Loucy (cell line): ENCODE measurements around the gene PYCARD.
"Not testable (repeated sequence)": the region's sequence is repeated elsewhere in the genome, so short reads cannot be mapped to it uniquely, and the experiment has no call there.

Source experiments
- H2AFZ ChIP-seq: fragments of 200-600 bp; sonication (generic); 2 replicates; pipeline ENCODE4 v1.6.0; 2016; ENCODE audit warnings: antibody characterized with exemption, mild to moderate bottlenecking, low read length, moderate library complexity
- H3F3A ChIP-seq: fragments of 200-600 bp; 2 replicates; pipeline ENCODE4 v1.6.0; 2016; ENCODE audit warnings: antibody characterized with exemption, low read depth, mild to moderate bottlenecking
- H3K27me3 ChIP-seq: fragments of 200-600 bp; sonication (generic); 2 replicates; pipeline ENCODE4 v1.6.1; 2014; ENCODE audit warnings: low read length, mild to moderate bottlenecking; ENCODE audit not compliant: insufficient read depth, poor library complexity, severe bottlenecking
- H3K36me3 ChIP-seq: fragments of 200-600 bp; sonication (generic); 2 replicates; pipeline ENCODE4 v1.6.1; 2016; ENCODE audit warnings: low read length; ENCODE audit not compliant: insufficient read depth
- H3K4me1 ChIP-seq: fragments of 200-600 bp; sonication (generic); 2 replicates; pipeline ENCODE4 v1.5.1; 2014; ENCODE audit warnings: low read length, mild to moderate bottlenecking; ENCODE audit not compliant: insufficient read depth, poor library complexity, severe bottlenecking
- H3K4me2 ChIP-seq: fragments of 200-600 bp; sonication (generic); 2 replicates; pipeline ENCODE4 v1.6.0; 2014; ENCODE audit warnings: antibody characterized with exemption, low read length, low read depth, mild to moderate bottlenecking; ENCODE audit not compliant: poor library complexity, severe bottlenecking
- H3K4me3 ChIP-seq: fragments of 200-600 bp; sonication (generic); 2 replicates; pipeline ENCODE4 v1.5.1; 2014; ENCODE audit warnings: low read length, mild to moderate bottlenecking, mixed read lengths; ENCODE audit not compliant: poor library complexity, severe bottlenecking
- H3K79me2 ChIP-seq: fragments of 200-600 bp; sonication (generic); 2 replicates; pipeline ENCODE4 v1.6.1; 2014; ENCODE audit warnings: low read length; ENCODE audit not compliant: insufficient read depth
- H3K9ac ChIP-seq: fragments of 200-600 bp; sonication (generic); 2 replicates; pipeline ENCODE4 v1.6.0; 2014; ENCODE audit warnings: mild to moderate bottlenecking, low read depth, low read length, moderate library complexity; ENCODE audit not compliant: poor library complexity, severe bottlenecking
- H3K9me2 ChIP-seq: fragments of 200-600 bp; sonication (generic); replicated peaks from 2 replicates; pipeline ENCODE4 v1.6.1; 2016; ENCODE audit warnings: low read depth, low read length, mixed read lengths
- H3K9me3 ChIP-seq: fragments of 200-600 bp; sonication (generic); 2 replicates; pipeline ENCODE4 v1.6.1; 2014; ENCODE audit warnings: mild to moderate bottlenecking, antibody characterized with exemption, low read length, low read depth; ENCODE audit not compliant: insufficient read depth
- H4K20me1 ChIP-seq: fragments of 200-600 bp; sonication (generic); 2 replicates; pipeline ENCODE4 v1.6.0; 2014; ENCODE audit warnings: antibody characterized with exemption, low read length, mild to moderate bottlenecking; ENCODE audit not compliant: insufficient read depth, poor library complexity, severe bottlenecking
- CTCF ChIP-seq: fragments of 200-600 bp; sonication (generic); conservative IDR thresholded peaks from 2 replicates; pipeline ENCODE4 v1.5.1; 2014; ENCODE audit warnings: mild to moderate bottlenecking, antibody characterized with exemption, low read length
- EZH2phosphoT487 ChIP-seq: fragments of 200-600 bp; IDR thresholded peaks from 2 replicates; pipeline ENCODE4 v1.6.1; 2018; ENCODE audit warnings: antibody characterized with exemption, mild to moderate bottlenecking, moderate library complexity, borderline replicate concordance

The PYCARD gene

DNA sequence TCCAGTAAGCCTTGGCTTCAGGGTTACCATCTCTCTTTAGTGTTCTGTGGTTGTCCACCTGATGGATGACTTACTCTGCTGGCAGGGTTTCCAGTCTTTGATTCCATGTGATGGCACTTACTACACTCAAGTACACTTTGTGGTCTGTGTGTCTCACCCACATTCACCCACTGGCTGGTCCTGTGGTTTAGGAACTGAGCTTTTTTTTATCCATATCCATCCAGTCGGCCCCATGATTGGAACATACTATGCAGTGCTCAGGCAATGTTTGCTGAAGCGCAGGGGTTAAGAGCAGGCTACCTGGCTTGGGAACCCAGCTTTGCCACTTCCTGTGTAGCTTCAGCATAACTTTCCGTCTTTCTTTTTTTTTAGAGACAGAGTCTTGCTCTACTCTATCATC, 25.4 kb downstream of the PYCARD start:
- peaks cover 35% of the 10 kb centered on the region for H3K79me2 ChIP-seq
- TF ChIP-seq EZH2phosphoT487: no peak
- no peak for TF ChIP-seq CTCF
- peak overlapping the region; percentile 71 for H2AFZ ChIP-seq
- peaks cover 25% of the 10 kb centered on the region for H4K20me1 ChIP-seq
- peaks cover 21% of the 10 kb centered on the region for H3K4me1 ChIP-seq
- H3K36me3 ChIP-seq: peaks cover 9% of the 10 kb centered on the region
- H3K9ac ChIP-seq: peak overlapping the region; percentile 27
- H3K9me3 ChIP-seq: no peaks in the 10 kb centered on the region
- no peaks in the 10 kb centered on the region for H3K9me2 ChIP-seq
- H3K27me3 ChIP-seq: peaks cover 14% of the 10 kb centered on the region
- no peaks in the 10 kb centered on the region; the same call in 1 of the 2 replicates for H3F3A ChIP-seq
- H3K4me2 ChIP-seq: peak overlapping the region; percentile 72
- H3K4me3 ChIP-seq: peak overlapping the region; percentile 49

- H3F3A ChIP-seq, H3K36me3 ChIP-seq, H3K9me2 ChIP-seq, H3K4me1 ChIP-seq, H3K4me2 ChIP-seq, H3K4me3 ChIP-seq, H4K20me1 ChIP-seq, H3K9me3 ChIP-seq, H3K79me2 ChIP-seq, H3K27me3 ChIP-seq, H3K9ac ChIP-seq: not testable (repeated sequence)
- H2AFZ ChIP-seq: 0 out of 2 replicates have a peak overlapping the region, but pooled peaks have one; percentile 49
Observed at GRCh38 chr16:31170048-31170447, 32.5 kb downstream of the PYCARD start.

- Histone ChIP-seq H3K9me2 (no peaks in the 10 kb centered on the region), H3K9me3 (no peaks in the 10 kb centered on the region), H3K4me3 (no peak overlapping the region), H2AFZ (no peak overlapping the region), H3K27me3 (no peaks in the 10 kb centered on the region), H3K4me1 (peaks cover 3% of the 10 kb centered on the region), H3F3A (no peaks in the 10 kb centered on the region), H3K79me2 (no peaks in the 10 kb centered on the region), H3K4me2 (no peak overlapping the region), H4K20me1 (no peaks in the 10 kb centered on the region), H3K36me3 (no peaks in the 10 kb centered on the region), H3K9ac (no peak overlapping the region)
- TF ChIP-seq CTCF (no peak), EZH2phosphoT487 (no peak)
Observed at GRCh38 chr16:31168848-31169247, 33.7 kb downstream of the PYCARD start.

GRCh38 chr16:31167315-31167714, 35.2 kb downstream of the PYCARD start:
- H4K20me1 ChIP-seq: no peaks in the 10 kb centered on the region
- no peaks in the 10 kb centered on the region for H3K9me2 ChIP-seq
- no peaks in the 10 kb centered on the region for H3K27me3 ChIP-seq
- TF ChIP-seq CTCF (no peak), EZH2phosphoT487 (no peak)
- H3K9ac ChIP-seq: no peak overlapping the region
- no peaks in the 10 kb centered on the region for H3K9me3 ChIP-seq
- no peaks in the 10 kb centered on the region for H3K36me3 ChIP-seq
- no peaks in the 10 kb centered on the region for H3F3A ChIP-seq
- peaks cover 3% of the 10 kb centered on the region for H3K4me1 ChIP-seq
- H3K79me2 ChIP-seq: no peaks in the 10 kb centered on the region
- no peak overlapping the region for H3K4me3 ChIP-seq
- no peak overlapping the region for H3K4me2 ChIP-seq
- H2AFZ ChIP-seq: no peak overlapping the region
